K562 (cell line): ENCODE data around the gene HPCAL1. TPM values are rescaled to one million over a fixed set of nuclear protein-coding genes. Genes with fewer than 3 reads are reported as not detected.

ENCODE experiments used
- DIDO1 ChIP-seq: fragments of 450-650 bp; IDR thresholded peaks from 2 replicates; pipeline ENCODE4 v1.6.1; 2016; ENCODE audit warnings: low read depth, missing biosample characterization, missing genetic modification characterization
- GABPA ChIP-seq: fragments of 200-800 bp; sonication (Bioruptor generic); conservative IDR thresholded peaks from 2 replicates; pipeline ENCODE4 v1.6.1; 2016; ENCODE audit warnings: low read depth, missing genetic modification characterization, missing compliant biosample characterization
- HLTF ChIP-seq: fragments of 450-650 bp; IDR thresholded peaks from 2 replicates; pipeline ENCODE4 v1.6.1; 2016
- HNRNPH1 ChIP-seq: fragments of 200-400 bp; formaldehyde crosslinking; optimal IDR thresholded peaks from 2 replicates; pipeline ENCODE3; 2017; ENCODE audit warnings: low read depth, mild to moderate bottlenecking, low read length, moderate library complexity
- MEF2A ChIP-seq: IDR thresholded peaks from 2 replicates; pipeline ENCODE4 v1.6.1; 2011; ENCODE audit warnings: low read depth, mild to moderate bottlenecking, low read length, moderate library complexity; ENCODE audit not compliant: control insufficient read depth
- MEIS2 ChIP-seq: fragments of 450-650 bp; IDR thresholded peaks from 2 replicates; pipeline ENCODE4 v1.6.1; 2014; ENCODE audit warnings: mild to moderate bottlenecking; ENCODE audit not compliant: partially characterized antibody
- MTA3 ChIP-seq: fragments of 450-650 bp; formaldehyde crosslinking; IDR thresholded peaks from 2 replicates; pipeline ENCODE4 v1.6.1; 2017; ENCODE audit warnings: mild to moderate bottlenecking, borderline replicate concordance
- NCOA6 ChIP-seq: fragments of 450-650 bp; IDR thresholded peaks from 2 replicates; pipeline ENCODE4 v1.6.1; 2017; ENCODE audit warnings: mild to moderate bottlenecking
- POLR2H ChIP-seq: IDR thresholded peaks from 2 replicates; pipeline ENCODE4 v1.6.1; 2016; ENCODE audit warnings: missing genetic modification characterization, low read depth, mild to moderate bottlenecking, control low read depth, missing compliant biosample characterization, moderate library complexity
- TBP ChIP-seq: optimal IDR thresholded peaks from 2 replicates; pipeline ENCODE3; 2011; ENCODE audit warnings: low read depth, low read length, improper control_type of control experiment
- ZBTB11 ChIP-seq, 3 experiments: fragments of 200-800 bp in 1 of 3; fragments of 250-450 bp in 1 of 3; fragments of 450-650 bp in 1 of 3; sonication (Bioruptor Pico) in 1 of 3; sonication (Bioruptor generic) in 1 of 3; formaldehyde crosslinking in 1 of 3; IDR thresholded peaks; 2 replicates each; pipeline versions ENCODE4 v1.6.1 to v1.8.0; 2016 to 2022; ENCODE audit warnings: mild to moderate bottlenecking in 2 of 3, missing genetic modification characterization in 2 of 3, missing compliant biosample characterization in 1 of 3, moderate library complexity in 1 of 3
- ZNF124 ChIP-seq: sonication (generic); formaldehyde crosslinking; IDR thresholded peaks from 2 replicates; pipeline ENCODE4 v1.8.1; 2022; ENCODE audit warnings: missing genetic modification reagents
- ZNF395 ChIP-seq: fragments of 200-800 bp; sonication (Bioruptor generic); IDR thresholded peaks from 2 replicates; pipeline ENCODE4 v1.6.1; 2017; ENCODE audit warnings: missing genetic modification characterization, missing compliant biosample characterization
- ZNF408 ChIP-seq: fragments of 250-450 bp; sonication (Bioruptor Pico); IDR thresholded peaks from 2 replicates; pipeline ENCODE4 v1.4.0; 2020; ENCODE audit warnings: low read depth, mild to moderate bottlenecking, moderate library complexity
- polyA plus RNA-seq, 8 experiments: library from polyadenylated mRNA; depleted of rRNA in 4 of 8; stranded (reverse) in 5 of 8; unstranded in 3 of 8; fragments of >200 nt; fragmentation: Nextera tagmentation in 2 of 8; fragmentation: Illumina TruSeq in 1 of 8; extraction: Ambion mirVana in 2 of 8; extraction: Trizol in 1 of 8; gene quantifications; 2 replicates each; pipeline versions ENCODE4 v1.2.1 to v1.2.3, GENCODE V29; 2011 to 2014; ENCODE audit warnings: inconsistent platforms in 1 of 8, missing spikeins in 1 of 8
- total RNA-seq, 7 experiments: library from RNA; depleted of rRNA in 6 of 7; stranded (reverse); fragments of >200 nt in 6 of 7; fragmentation: Illumina TruSeq in 2 of 7; extraction: Trizol in 2 of 7; gene quantifications; 2 replicates each; pipeline versions ENCODE4 v1.2.1 to v1.2.3, GENCODE V29; 2011 to 2021; ENCODE audit warnings: low replicate concordance in 1 of 7
- TF ChIP-seq, protein P1 (sequence below): sonication (generic); formaldehyde crosslinking; IDR thresholded peaks from 2 replicates; pipeline ENCODE4 v1.8.0; 2023; ENCODE audit warnings: missing genetic modification reagents, mild to moderate bottlenecking, borderline replicate concordance
- TF ChIP-seq, protein P2 (sequence below): fragments of 450-650 bp; IDR thresholded peaks from 2 replicates; pipeline ENCODE4 v1.7.0; 2016; ENCODE audit warnings: borderline replicate concordance

The HPCAL1 gene
- total and polyA plus RNA-seq, 9 of the 15 experiments (the other 6 are each of a cell fraction or from before 2014, with no cell fraction given), result 2.7 to 65.5 (median 23.9) TPM

GRCh38 chr2:10343191-10343590 is 40.5 kb downstream of the HPCAL1 start (continued):
- TF ChIP-seq, protein P1, sequence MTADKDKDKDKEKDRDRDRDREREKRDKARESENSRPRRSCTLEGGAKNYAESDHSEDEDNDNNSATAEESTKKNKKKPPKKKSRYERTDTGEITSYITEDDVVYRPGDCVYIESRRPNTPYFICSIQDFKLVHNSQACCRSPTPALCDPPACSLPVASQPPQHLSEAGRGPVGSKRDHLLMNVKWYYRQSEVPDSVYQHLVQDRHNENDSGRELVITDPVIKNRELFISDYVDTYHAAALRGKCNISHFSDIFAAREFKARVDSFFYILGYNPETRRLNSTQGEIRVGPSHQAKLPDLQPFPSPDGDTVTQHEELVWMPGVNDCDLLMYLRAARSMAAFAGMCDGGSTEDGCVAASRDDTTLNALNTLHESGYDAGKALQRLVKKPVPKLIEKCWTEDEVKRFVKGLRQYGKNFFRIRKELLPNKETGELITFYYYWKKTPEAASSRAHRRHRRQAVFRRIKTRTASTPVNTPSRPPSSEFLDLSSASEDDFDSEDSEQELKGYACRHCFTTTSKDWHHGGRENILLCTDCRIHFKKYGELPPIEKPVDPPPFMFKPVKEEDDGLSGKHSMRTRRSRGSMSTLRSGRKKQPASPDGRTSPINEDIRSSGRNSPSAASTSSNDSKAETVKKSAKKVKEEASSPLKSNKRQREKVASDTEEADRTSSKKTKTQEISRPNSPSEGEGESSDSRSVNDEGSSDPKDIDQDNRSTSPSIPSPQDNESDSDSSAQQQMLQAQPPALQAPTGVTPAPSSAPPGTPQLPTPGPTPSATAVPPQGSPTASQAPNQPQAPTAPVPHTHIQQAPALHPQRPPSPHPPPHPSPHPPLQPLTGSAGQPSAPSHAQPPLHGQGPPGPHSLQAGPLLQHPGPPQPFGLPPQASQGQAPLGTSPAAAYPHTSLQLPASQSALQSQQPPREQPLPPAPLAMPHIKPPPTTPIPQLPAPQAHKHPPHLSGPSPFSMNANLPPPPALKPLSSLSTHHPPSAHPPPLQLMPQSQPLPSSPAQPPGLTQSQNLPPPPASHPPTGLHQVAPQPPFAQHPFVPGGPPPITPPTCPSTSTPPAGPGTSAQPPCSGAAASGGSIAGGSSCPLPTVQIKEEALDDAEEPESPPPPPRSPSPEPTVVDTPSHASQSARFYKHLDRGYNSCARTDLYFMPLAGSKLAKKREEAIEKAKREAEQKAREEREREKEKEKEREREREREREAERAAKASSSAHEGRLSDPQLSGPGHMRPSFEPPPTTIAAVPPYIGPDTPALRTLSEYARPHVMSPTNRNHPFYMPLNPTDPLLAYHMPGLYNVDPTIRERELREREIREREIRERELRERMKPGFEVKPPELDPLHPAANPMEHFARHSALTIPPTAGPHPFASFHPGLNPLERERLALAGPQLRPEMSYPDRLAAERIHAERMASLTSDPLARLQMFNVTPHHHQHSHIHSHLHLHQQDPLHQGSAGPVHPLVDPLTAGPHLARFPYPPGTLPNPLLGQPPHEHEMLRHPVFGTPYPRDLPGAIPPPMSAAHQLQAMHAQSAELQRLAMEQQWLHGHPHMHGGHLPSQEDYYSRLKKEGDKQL, result no peak
- no peak for TF ChIP-seq ZNF395 (CRISPR knock-in tag)
- TF ChIP-seq TBP, result no peak
- TF ChIP-seq DIDO1 (tag), result no peak
- TF ChIP-seq ZNF124, result no peak
- no peak for TF ChIP-seq NCOA6
- no peak for TF ChIP-seq MEF2A
- no peak for TF ChIP-seq HLTF
- TF ChIP-seq ZBTB11 (CRISPR knock-in tag; IDR thresholded peaks at IDR 0.05), result no peak
- no peak for TF ChIP-seq POLR2H (tag)
- TF ChIP-seq, protein P2, sequence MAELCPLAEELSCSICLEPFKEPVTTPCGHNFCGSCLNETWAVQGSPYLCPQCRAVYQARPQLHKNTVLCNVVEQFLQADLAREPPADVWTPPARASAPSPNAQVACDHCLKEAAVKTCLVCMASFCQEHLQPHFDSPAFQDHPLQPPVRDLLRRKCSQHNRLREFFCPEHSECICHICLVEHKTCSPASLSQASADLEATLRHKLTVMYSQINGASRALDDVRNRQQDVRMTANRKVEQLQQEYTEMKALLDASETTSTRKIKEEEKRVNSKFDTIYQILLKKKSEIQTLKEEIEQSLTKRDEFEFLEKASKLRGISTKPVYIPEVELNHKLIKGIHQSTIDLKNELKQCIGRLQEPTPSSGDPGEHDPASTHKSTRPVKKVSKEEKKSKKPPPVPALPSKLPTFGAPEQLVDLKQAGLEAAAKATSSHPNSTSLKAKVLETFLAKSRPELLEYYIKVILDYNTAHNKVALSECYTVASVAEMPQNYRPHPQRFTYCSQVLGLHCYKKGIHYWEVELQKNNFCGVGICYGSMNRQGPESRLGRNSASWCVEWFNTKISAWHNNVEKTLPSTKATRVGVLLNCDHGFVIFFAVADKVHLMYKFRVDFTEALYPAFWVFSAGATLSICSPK, result no peak
- TF ChIP-seq MTA3, result 0 out of 2 replicates have a peak, but pooled peaks have one; percentile 20
- TF ChIP-seq MEIS2, result peak; percentile 25
- TF ChIP-seq HNRNPH1, result no peak
- TF ChIP-seq ZNF408 (CRISPR knock-in tag), result no peak
- no peak for TF ChIP-seq GABPA (tag)
